H1 (cell line): ENCODE measurements around the gene SLC38A8.

Experiments
- EP300 ChIP-seq, 2 experiments: IDR thresholded peaks; 1 replicate in 1 of 2; 2 replicates in 1 of 2; pipeline ENCODE4 v1.6.1; 2011 to 2012; ENCODE audit warnings: low read depth in 2 of 2, low read length in 2 of 2, mild to moderate bottlenecking in 2 of 2, borderline replicate concordance in 1 of 2, inconsistent platforms in 1 of 2, moderate library complexity in 1 of 2
- TF ChIP-seq, protein P1 (sequence below), 3 experiments: IDR thresholded peaks; 1 replicate in 2 of 3; 2 replicates in 1 of 3; pipeline versions ENCODE4 v1.5.1 to v1.6.1; 2011; ENCODE audit warnings: low read length in 3 of 3, mild to moderate bottlenecking in 3 of 3, inconsistent platforms in 2 of 3, low read depth in 1 of 3, moderate library complexity in 1 of 3; ENCODE audit not compliant: insufficient read depth in 1 of 3; ENCODE audit errors: control extremely low read depth in 1 of 3

DNA sequence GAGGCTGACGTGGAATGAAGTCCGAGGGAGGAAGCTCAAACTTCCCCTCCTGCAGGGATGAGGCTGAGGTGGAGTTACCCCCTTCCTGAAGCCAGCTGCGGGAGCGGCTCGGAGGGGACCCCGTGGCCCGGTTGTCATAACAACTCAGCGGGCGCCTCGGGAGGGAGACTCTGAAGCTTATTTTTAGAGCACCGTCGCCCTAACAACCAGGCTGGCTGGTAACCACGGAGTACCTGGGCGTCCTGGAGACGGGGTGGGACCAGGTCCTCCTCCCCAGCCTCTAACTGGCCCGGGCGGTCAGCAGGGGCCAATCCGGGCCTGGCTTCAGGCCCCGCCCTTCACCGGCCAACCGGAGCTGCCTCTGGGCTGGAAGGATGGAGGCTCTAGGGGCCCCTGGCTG is 46.8 kb downstream of the SLC38A8 start:
- TF ChIP-seq, protein P1, sequence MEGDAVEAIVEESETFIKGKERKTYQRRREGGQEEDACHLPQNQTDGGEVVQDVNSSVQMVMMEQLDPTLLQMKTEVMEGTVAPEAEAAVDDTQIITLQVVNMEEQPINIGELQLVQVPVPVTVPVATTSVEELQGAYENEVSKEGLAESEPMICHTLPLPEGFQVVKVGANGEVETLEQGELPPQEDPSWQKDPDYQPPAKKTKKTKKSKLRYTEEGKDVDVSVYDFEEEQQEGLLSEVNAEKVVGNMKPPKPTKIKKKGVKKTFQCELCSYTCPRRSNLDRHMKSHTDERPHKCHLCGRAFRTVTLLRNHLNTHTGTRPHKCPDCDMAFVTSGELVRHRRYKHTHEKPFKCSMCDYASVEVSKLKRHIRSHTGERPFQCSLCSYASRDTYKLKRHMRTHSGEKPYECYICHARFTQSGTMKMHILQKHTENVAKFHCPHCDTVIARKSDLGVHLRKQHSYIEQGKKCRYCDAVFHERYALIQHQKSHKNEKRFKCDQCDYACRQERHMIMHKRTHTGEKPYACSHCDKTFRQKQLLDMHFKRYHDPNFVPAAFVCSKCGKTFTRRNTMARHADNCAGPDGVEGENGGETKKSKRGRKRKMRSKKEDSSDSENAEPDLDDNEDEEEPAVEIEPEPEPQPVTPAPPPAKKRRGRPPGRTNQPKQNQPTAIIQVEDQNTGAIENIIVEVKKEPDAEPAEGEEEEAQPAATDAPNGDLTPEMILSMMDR (IDR thresholded peaks at IDR 0.05; ENCODE audit: control extremely low read depth in 1 of 3, insufficient read depth in 1 of 3, low read depth in 1 of 3, low read length in 3 of 3) = no peak
- no peak; a peak in 1 of 3 replicates for TF ChIP-seq EP300 (IDR thresholded peaks at IDR 0.05; ENCODE audit: borderline replicate concordance in 1 of 2, low read depth in 2 of 2, low read length in 2 of 2)
